Stimulated activated CD4-positive, alpha-beta T cell treated with anti-CD3 and anti-CD28 coated beads, Interleukin-1b, Interleukin-23, amount 100 ng/mL, for 1 hour (primary cell): ENCODE data around the gene ANKH.

Experiments
- DNase-seq, 2 donors: peaks; one replicate each; pipeline ENCODE4 v3.0.0-alpha.2; 2020; ENCODE audit warnings: low read depth in 2 of 2

ANKH gene

DNA sequence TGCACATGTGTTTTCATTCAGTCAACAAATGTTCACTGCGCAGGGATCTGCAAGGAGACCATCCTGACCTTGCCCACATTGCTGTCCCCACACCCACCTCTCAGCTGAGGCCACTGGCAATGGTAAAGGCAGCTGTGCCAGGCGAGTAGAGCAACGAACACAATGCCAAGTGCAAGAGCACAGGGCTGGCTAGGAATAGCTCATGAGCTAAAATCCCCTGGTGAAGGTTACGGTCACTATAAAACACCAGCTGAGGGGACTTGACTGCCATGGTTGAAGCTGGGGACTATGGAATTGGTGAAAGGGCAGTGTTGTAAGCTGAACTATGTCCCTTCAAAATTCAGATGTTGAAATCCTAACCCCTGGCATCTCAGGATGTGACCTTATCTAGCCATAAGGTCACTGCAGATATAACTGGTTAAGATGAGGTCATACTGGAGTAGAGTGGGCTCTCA, 111.0 kb downstream of the ANKH start:
- DNase-seq, result no peak

DNA sequence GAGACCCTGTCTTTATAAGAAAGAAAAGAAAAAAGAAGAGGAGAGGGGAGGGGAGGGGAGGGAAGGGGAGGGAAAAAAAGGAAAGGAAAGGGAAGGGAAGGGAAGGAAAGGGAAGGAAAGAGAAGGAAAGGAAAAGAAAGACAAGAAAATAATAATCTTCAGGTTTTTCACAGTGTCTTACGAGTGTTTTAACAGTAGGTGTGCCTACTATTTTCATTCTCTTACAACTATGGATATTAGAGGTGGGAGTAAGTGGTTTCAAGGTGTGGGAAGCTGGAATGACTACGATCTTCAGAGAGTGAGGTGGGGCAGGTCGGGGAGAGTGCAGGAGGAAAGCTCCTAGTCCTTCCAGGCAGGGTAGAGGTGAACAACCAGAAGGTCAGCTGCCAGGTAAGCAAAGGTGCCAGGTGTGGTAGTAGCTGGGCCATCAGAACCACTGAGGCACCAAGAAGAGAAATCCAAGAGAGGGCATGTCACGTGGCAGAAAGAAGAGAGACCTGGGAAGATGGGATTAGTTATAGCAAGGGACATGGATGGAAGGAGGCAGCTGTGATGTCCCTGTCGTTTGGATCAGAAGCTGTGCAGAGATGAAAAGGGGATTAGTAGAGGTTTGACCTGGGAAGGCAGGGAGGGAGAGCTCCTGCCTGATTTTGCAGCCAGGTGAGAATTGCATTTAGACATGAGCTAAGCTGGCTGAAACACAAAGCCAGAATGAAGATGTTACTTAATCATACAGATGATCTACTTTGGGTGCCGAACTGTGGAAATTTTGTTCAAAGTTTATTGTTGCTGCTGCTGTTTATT, 111.6 kb downstream of the ANKH start:
- no peak for DNase-seq

DNA sequence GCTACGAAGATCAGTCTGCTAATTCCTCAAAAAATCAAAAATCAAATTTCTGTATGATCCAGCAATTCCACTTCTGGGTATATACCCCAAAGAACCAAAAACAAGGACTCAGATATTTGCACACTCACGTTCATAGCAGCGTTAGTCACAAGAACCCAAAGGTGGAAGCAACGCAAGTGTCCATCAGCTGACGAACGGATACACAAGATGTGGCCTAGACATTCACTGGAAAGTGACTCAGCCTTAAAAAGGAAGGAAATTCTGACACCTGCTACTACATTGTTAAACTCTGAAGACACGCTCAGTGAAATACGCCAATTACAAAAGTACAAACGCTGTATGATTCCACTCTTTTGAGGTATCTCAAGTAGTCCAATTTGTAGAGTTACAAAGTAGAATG, 113.7 kb downstream of the ANKH start:
- DNase-seq, result no peak

DNA sequence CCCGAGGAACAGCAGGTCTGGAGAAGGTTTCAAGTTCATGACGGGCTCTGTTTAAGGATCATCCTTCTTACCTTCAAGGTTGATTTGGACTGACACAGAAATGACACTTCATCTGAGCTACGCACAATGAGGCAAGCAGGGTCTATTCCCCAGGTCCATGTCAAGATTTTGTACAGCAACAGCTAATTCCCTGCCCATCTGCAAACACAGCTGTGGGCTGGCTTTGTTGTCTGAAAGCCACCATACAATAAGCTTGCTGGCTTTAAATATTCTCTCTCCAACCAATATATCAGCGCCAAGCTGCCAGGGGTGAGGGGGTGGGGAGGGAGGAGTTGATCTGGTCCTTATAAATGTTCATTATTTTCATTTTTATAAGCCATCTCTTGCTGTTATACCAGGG, 115.1 kb downstream of the ANKH start:
- no peak for DNase-seq

DNA sequence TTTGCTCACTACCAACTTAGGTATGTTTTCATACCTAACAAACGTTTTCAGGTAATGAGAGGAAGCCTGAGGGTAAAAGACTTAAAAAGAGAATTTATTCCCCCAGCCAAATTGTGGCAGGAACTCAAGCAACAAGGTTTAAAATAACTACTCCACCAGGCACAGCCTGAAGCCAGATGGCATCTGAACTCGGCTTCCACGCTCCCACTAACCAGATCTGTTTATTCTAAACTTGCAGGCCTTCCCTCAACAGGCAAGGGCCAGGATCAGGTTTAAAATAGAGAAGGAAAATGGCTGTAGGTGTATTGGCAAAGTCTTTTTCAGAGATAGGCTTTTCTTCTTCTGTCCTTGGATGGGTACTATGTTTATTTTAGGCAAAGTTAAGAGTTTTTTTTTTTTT, 117.6 kb downstream of the ANKH start:
- DNase-seq, result no peak

DNA sequence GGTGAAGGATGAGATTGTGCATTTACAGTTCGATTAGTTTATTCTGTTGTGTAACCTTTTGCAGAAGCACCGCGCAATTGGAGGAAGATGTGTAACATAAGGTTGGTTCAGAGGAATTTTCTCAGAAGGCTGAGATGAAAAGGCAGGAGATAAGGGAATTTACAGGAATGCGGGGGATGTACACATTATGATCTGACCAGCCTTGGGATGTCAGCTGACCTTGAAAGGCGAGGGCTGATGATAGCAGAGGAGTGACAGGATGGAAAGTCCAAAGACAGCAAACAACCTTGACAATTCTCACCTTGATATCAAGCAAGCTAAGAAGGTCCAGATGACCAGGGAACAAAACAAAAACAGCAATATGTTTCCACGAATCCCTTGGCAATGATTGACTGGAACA, 118.3 kb downstream of the ANKH start:
- DNase-seq, result no peak

DNA sequence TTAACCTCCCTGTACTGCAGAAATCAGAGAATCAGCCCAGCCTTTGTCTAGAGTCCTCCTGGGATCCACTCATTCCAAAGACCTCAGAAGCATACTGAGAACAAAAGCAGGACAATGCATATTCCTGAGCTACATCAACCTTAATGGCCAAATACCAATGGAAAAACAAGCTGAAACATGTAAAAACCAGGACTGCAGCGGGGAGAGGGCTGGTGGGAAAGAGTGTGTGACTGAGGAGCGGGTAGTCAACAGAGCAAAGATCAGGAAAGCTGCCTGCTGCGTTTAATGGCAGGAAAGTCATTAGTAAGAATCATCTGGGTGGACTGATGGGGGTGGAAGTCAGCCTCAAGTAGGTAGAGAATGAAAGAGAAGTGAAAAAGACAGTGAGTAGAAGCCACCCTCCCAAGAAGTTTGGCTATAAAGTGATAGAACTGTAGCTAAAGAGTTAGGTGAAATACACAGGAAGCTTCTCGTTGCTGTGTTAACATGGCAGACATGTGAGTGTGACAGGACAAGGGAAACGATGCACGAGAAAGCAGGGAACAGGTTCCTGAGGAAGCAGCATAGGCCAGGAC, 119.0 kb downstream of the ANKH start:
- no peak for DNase-seq

DNA sequence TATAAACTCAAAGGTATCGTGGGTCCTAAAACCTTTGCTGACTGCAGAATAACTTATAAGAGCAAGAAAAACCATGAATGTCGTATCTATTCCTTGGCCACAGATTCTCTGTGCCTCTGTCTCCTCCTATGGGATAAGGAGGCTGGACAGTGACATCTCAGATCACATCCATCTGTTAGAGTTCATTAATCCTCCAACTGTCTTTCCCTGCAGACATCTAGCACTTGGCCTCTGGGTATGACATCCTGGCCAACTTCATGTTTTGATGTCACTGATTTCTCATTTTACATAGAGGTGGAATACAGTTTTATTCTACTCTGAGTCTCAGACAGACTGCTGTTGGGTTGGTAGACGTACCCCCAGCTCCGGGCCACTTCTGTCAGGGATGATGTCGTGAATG, 120.9 kb downstream of the ANKH start:
- DNase-seq, result no peak

DNA sequence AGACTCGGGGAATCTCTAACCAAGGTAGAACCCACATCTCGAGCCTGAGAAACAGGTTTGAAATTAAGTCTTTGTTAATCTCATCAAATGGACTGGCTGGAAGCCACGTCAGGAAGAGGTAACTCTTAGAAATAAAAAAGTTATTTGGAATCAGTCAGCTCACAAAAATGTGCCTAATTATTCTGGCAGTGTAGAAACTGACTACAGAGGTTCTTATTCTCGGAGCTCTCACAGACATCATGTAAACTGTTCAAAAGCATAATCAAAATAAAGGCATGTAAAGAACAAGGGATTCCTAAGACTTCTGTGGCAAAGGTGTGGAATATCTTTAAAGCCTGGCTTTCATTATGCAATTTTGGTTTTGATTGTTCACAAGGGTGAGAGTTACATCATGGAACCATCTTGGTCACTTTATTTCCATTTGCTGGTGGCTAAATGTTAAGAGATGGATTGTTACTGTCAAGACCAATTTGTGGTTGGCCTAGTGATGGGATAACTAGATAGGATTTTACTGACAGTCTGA, 121.9 kb downstream of the ANKH start:
- no peak for DNase-seq

DNA sequence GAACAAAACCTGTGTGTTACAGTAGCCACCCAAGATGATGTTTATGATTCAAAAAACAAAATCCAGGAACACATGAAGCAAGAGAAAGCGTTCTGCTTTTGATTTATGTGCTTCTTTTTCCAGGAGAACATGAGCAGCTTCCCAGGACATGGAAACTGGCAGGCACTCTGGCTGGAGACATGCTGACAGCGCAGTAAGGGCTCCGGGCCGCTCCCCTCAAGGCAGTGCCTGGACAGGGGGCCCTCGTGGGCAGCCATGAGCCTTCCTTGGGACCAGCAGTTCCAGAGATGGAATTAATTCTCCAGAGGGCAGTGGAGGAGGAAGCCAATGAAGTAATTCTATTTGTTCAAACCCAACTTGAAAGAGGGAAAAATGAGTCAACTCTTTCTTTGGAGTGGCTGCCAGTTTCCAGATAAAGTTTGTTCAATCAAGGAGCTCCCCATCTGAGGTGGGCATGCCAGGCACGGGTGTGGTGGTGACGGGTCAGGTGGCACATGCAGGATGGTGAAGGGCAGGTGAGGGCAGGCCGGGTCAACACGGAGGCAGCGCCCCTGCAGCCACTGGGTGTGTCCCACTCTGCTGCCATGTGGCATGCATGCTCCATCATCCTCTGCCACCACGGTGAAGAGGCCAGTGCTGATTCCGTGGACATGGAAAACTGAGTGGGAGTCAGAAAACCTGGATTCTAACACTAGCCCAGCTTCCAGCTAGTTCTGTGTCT, 123.2 kb downstream of the ANKH start:
- DNase-seq, result no peak

DNA sequence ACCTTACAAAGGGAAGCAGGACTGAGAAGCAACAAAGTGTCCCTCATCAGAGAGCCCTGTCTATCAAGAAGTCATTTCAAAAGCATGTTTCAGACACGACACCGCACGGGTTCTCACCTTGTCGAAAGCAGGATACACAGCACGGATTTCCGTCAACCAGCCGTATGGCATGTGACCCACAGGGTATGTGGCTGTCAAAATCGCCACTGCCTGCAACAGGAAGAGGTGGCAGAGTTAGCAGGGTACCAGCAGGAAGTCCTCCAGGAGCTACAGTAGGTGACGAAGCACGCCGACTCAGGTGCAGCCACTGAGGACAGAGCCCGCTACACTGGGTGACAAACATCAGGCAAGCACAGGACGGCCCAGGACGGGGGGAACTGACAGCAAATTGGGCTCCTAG, 125.8 kb downstream of the ANKH start:
- DNase-seq, result no peak

DNA sequence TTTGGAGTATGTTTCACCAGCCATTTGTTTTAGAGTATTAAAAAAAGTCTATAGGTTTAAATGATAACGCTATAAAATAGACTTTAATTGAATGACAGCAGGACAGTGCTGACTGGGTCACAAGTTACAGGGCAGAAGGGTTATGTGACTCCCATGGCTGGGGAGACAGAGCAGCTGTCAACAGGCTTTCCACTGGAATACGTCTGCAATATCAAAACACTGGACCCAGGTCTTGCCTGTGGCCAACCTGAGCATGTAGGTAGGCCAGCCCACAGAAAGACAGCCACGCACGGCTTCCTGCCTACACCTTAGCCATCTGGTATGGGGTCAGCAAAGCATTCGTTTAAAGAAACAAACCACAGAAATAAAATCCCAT, 126.4 kb downstream of the ANKH start:
- DNase-seq, result no peak

DNA sequence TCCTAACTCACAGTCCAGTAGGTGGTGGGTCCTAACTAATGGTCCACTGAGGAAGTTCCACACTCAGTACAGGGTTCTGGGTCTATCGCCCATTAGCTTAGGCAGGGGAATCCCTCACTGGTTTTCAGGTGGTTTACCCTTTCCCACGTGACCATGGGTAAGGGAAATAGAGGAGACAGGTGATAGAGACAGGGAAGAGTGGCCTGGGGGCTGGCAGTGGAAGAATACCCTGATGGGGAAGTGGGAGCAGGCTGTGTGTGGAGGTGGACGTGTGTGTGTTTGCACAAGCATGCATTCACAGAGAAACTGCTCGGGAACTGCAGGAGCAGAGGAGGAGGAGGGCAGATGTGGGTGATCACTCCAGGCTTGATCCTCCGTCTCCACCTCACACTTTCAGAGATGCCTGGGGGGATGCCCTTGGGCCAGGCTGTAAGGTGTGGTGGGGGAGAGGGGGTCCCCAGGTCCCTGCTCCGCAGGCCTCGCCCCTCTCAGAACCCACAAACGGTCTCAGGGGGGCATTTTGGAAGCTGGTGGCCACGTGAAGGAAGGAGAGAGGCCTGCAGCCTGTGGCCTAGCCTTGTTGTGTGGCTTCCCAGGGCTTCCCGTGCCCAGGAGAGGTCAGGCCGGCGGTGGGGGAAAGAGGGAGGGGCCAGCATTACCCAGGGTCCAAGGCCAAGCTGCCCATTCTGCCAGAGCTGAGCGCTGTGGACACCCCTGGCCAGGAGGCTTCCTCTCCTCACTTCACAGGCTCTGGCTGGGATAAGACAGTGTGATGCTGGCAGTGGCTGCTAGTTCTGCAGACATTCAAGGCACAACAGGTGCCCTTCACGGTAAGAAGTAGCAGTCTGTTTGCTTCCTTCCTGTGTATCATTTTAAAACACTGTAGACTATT, 127.0 kb downstream of the ANKH start:
- no peak for DNase-seq

DNA sequence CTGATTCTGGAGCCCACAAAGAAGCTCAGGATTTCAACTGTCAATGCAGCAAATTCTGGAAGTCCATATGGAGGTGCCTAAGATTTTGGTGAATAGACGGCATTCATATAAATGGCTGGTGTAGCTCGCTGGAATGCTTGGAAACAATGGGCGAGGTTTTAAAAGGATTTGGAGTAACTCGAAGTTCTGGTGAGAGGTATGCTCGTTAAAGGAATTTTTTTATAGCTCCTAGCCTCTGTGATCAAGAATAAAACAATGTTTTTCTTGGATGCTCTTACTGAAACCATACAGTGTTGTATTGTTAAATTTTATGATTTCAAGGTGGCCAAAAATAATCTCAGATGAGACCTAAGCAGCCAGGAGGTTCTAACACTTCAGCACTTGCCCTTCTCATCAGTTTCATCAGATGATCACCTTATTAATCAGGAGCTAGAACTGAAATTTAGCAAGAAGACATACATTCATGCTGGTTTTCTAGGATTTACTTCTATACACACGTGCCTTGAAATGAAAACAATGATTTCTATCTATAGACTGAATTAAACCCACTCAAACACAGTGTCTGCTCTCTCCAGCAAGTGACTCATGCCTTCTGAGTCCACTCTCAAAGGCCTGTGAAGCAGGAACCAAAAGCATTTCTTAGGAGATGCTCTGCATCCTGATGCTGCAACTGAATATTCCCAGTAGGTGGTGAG, 127.8 kb downstream of the ANKH start:
- no peak for DNase-seq

DNA sequence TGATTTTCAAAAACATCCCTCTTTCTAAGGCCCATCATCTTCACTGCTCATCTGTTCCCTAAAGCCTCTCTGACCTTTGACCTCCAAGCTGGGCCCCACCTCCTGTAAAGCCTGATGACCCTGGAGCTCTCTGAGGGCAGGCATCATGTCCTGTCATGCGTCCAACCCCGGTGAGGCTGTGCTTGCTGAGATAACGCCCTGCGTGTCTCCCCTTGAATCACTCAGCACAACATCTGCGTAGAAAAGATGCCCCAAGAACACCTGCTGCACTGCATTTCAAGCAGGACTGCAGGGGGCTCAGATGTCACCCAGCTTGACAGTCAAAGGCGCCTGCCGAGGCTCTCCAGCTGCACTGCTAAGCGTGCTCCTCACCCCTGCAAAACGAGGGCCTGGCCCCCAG, 129.1 kb downstream of the ANKH start:
- DNase-seq, result no peak

DNA sequence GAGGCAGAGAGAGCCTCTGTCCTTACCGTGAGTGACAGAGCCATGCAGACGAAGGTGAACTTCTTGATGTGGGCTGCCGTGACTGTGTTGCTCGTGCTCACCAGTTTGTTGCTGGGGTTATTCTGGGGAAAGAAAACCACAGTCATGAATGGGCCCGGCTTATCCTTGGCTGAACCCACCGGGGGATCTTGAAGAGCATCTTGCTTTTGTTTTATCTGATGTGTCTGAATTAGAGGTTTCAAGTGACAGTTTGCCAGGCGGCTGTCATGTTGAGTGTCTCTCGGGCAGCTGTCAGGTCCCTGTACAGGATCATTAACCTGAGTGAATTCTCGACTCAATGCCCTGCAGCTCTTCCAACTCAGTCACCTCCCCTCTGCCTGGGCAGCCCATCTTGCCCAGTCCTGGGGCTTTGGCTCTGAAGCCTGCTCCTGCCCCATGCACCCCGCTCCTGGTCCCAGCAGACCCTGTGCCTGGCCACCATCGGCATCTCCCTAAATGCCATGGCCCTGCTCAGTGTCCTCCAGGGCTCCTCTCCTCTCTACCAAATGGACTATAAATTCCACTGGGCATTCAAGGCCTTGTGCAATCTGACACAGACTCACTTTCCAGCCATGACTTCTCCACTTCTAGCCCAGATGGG, 129.7 kb downstream of the ANKH start:
- no peak for DNase-seq

DNA sequence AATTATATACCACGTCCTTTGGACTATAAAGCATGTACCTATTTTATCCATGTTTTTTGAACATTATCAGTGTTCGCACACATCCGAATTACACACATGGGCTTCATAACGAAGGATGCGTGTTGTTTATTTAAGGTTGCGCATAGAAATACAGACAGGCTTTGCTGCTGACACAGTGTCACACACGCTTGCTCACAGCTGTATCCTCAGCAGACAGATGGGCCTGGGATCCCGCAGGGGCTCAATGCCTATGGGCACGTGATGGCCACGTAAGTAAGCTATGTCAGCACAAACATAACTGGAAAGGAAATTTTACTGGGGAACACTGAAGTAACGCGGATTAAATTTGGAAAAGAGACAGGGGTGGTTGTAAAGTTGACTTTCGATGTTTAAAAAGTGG, 130.4 kb downstream of the ANKH start:
- no peak for DNase-seq

DNA sequence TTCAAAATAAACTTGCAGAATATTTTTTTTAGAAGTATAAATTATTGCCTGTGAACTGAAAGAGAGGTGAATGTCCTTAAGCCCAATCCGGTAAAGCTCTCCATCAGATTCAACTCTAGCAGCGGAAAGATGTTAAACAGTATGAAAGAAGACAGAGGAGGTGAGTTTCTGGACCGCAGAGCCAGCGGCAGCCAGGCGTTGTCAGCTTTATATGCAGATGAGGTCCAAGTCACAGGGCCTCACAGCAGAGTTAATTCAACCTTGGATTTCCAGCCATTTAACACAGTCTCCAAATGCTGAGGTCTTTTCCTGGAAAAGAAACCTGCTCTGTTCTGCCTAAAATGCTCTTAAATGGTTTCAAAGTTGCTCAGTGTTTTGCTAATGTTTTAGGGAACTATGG, 131.6 kb downstream of the ANKH start:
- no peak for DNase-seq

DNA sequence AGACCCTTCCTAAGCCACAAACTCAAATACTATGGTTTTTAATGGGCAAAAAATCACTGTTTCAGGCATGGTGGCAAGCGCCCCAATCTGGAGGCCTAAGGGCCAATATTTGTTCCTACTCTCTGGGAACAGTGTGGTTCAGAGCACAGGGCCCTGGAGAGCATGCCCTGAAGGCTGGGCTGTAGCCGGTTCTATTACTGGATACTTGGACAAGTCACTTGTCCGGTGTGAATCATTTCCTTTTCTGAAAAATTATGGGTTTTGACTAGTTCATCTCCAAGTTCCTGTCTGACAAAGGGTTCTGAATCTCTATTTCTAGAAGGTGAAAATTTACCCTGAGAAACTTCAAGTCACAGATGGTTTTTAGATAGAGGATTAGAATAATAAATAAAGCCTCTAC, 132.0 kb downstream of the ANKH start:
- DNase-seq, result no peak

DNA sequence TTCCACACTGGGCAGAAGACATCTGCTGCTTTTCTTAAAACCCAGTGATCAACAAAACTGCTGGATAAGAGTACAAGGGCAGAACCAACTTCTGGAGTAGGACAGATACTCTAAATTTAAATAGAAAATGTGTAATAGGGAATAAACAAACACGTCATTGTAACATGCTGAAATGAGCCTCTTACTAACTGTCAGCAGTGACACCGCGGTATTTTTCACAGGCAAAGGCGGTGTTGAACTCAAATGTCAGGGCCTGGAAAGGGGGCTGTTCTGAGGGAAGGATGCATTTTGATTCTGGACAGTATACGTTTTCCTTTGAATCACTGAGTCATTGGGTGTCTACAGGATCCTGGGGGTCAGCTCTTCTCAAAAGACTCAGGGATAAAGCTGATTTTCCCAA, 133.5 kb downstream of the ANKH start:
- DNase-seq, result no peak

DNA sequence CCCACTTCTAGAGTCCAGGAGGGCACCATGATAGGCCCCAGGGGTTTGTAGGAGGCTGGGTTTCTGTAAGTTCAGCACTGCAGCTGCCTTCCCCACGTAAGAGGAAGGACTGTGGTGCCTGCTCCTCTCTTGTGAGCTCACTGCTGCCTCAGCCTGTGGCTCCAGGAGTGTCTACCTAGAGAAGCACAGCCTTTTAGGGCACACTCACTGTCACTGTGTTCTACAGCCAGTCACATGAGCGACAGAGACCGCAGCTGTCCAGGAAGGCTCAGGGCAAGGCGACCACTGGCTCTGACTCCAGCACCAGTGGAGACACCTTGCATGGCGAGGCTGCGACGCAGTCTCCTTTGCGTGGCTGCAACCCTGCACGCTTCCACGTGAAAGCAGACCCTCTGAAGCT, 134.3 kb downstream of the ANKH start:
- DNase-seq, result no peak
